ENCODE results near the gene PLIN3. TPM values are rescaled to one million over a fixed set of nuclear protein-coding genes. Genes with fewer than 3 reads are reported as not detected.

The PLIN3 gene
- total RNA-seq, 1 experiment from 2014 or later = 63.8 TPM

- H3K36me3 ChIP-seq (ENCODE audit: control insufficient read depth, insufficient read depth, low read length) = no peaks in the 10 kb centered on the region
- no peaks in the 10 kb centered on the region for H3K9me3 ChIP-seq
- peak overlapping the region; percentile 76 for H3K4me3 Mint-ChIP-seq (ENCODE audit: unreplicated experiment)
- peak overlapping the region; percentile 42 for H3K27ac Mint-ChIP-seq (ENCODE audit: unreplicated experiment)
- no TSS peak for BruUV-seq (replicated peaks)
- peaks cover 20% of the 10 kb centered on the region for H3K4me1 Mint-ChIP-seq (ENCODE audit: low read depth, unreplicated experiment)
- peak; percentile 91 to 92 for DNase-seq
- no peaks in the 10 kb centered on the region for H3K27me3 ChIP-seq (replicated peaks; ENCODE audit: control insufficient read depth, insufficient read depth, low read length)
- H3K27me3 Mint-ChIP-seq (ENCODE audit: insufficient read depth, unreplicated experiment) = no peaks in the 10 kb centered on the region
- H3K4me3 ChIP-seq (ENCODE audit: low read depth, low read length) = peak overlapping the region; percentile 84
- H3K9me3 Mint-ChIP-seq (ENCODE audit: unreplicated experiment) = no peaks in the 10 kb centered on the region
- ChIA-PET POLR2A (no interaction called here), CTCF (interaction anchor here (0.7 kb wide), 1 partner anchor 121 kb away, joined by 4 read pairs; no protein-coding TSS in a partner anchor)
- H3K36me3 Mint-ChIP-seq (ENCODE audit: insufficient read depth, unreplicated experiment) = peaks cover 34% of the 10 kb centered on the region
- intact Hi-C loops (cut with micrococcal nuclease; ENCODE audit: unreplicated experiment) = no loop called here
- peaks cover 20% of the 10 kb centered on the region for H3K4me1 ChIP-seq
- TF ChIP-seq CTCF (IDR thresholded peaks at IDR 0.05; ENCODE audit: insufficient read depth in 1 of 2, low read depth in 1 of 2, low read length in 1 of 2, severe bottlenecking in 1 of 2, unreplicated experiment in 1 of 2) = no peak
These were observed 42.6 kb upstream of the PLIN3 start for GRCh38 chr19:4909897-4910593.

GRCh38 chr19:4909156-4909896 is 41.9 kb upstream of the PLIN3 start, which contains the start of gene UHRF1:
UHRF1 (plus strand) TSS chr19:4909501; CDS start chr19:4910886, 1,385 bp downstream.
- H3K36me3 ChIP-seq (ENCODE audit: control insufficient read depth, insufficient read depth, low read length) = no peaks in the 10 kb centered on the region
- no peaks in the 10 kb centered on the region for H3K9me3 Mint-ChIP-seq (ENCODE audit: unreplicated experiment)

More at GRCh38 chr19:4909156-4909896, 41.9 kb upstream of the PLIN3 start, which contains the start of gene UHRF1:
- H3K9me3 ChIP-seq = no peaks in the 10 kb centered on the region
- H3K4me1 ChIP-seq = peaks cover 20% of the 10 kb centered on the region
- ChIA-PET CTCF (interaction anchor here (0.7 kb wide), 1 partner anchor 121 kb away, joined by 4 read pairs; no protein-coding TSS in a partner anchor), POLR2A (interaction anchor here (0.7 kb wide), 1 partner anchor 99 kb away, joined by 6 read pairs; no protein-coding TSS in a partner anchor)
- TF ChIP-seq CTCF (IDR thresholded peaks at IDR 0.05; ENCODE audit: insufficient read depth in 1 of 2, low read depth in 1 of 2, low read length in 1 of 2, severe bottlenecking in 1 of 2, unreplicated experiment in 1 of 2) = no peak
- no TSS peak for BruUV-seq (replicated peaks)
- H3K4me1 Mint-ChIP-seq (ENCODE audit: low read depth, unreplicated experiment) = peaks cover 17% of the 10 kb centered on the region
- DNase-seq = peak; percentile 71 to 72
- H3K27me3 Mint-ChIP-seq (ENCODE audit: insufficient read depth, unreplicated experiment) = no peaks in the 10 kb centered on the region
- no peaks in the 10 kb centered on the region for H3K27me3 ChIP-seq (replicated peaks; ENCODE audit: control insufficient read depth, insufficient read depth, low read length)
- H3K36me3 Mint-ChIP-seq (ENCODE audit: insufficient read depth, unreplicated experiment) = peaks cover 27% of the 10 kb centered on the region
- peak within 1 kb of the TSS; percentile 42 for H3K27ac Mint-ChIP-seq (ENCODE audit: unreplicated experiment)
- H3K4me3 Mint-ChIP-seq (ENCODE audit: unreplicated experiment) = peak within 1 kb of the TSS; percentile 76
- intact Hi-C loops (cut with micrococcal nuclease; ENCODE audit: unreplicated experiment) = no loop called here
- peak within 1 kb of the TSS; percentile 84 for H3K4me3 ChIP-seq (ENCODE audit: low read depth, low read length)

All from Caco-2 (cell line).